SKM-1 (cell line): ENCODE results near the gene MRPS31.
"Not testable (repeated sequence)": the region's sequence is repeated elsewhere in the genome, so short reads cannot be mapped to it uniquely, and the experiment has no call there.

Source experiments
- DNase-seq: peaks from one replicate; lab custom pipeline; 2025; ENCODE audit not compliant: unreplicated experiment; lab: John Stamatoyannopoulos, UW

MRPS31 gene

GRCh38 chr13:40789275-40790153, 18.5 kb upstream of the MRPS31 start, which contains the start of gene SLC25A15:
Gene SLC25A15, plus strand, starts transcription at chr13:40789611. Its CDS starts 3,616 bp downstream, at chr13:40793227.
- DNase-seq: peak; percentile 38

GRCh38 chr13:40788540-40789274, 17.7 kb upstream of the MRPS31 start:
- not testable (repeated sequence) for DNase-seq

- no peak for DNase-seq
Measured at GRCh38 chr13:40787062-40787461, 16.1 kb upstream of the MRPS31 start.

DNA sequence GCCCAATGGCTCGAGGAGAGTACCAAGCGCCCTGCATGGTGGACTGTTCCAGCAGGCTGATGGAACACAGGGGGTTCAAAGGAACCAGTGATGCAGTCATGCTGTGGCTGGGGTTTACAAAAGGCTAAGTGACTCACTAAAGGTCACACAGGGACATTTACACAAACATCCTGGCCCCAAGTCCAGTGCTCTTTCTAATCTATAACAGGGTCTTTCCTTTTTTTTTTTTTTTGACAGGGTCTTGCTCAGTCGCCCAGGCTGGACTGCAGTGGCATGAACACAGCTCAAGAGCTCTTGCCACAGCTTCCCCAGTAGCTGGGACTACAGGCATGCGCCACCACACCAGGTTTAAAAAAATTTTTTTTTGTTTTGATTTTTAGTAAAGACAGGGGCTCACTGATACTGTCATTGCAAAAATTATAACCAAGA, 15.6 kb upstream of the MRPS31 start:
- no peak for DNase-seq

DNA sequence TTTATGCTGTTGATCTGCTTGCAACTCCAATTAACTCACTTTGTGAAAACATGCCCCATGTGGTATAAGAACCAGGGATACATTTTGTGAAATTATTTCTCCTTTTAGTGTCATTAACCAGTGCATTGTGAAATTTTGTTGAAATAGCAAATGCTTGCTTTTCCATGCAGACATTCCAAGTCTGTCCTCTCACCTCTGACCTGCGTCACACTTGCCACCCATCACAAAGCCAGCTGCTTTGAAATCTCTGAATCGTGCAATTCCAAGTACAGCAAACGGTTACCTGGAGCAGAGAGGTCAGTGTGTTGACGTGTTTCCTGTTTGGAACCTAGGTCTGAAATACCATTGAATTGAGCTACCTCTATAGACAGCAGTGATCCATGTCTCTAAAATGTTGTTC, 13.6 kb upstream of the MRPS31 start:
- DNase-seq: no peak

- DNase-seq: not testable (repeated sequence)
Measured at GRCh38 chr13:40782971-40783370, 12.0 kb upstream of the MRPS31 start.

DNA sequence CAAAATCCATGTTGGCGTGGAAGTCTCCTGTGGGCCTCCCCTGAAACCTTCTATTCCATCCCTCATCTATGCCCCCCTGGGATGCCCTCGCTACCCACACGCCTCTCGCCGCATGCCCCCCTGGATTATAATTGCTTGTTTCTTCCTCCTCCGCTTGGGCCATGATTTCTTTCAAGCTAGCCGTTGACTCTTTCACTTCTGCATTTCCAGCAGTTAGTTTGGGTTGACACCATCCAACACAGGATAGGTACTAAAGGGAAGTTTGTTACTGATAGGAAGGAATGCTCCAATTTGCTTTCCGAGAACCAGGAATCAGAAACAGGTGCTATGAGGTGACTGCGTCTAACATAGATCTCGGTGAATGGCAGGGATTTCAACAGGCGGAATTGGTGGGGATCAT, 10.7 kb upstream of the MRPS31 start:
- DNase-seq: peak; percentile 15

DNA sequence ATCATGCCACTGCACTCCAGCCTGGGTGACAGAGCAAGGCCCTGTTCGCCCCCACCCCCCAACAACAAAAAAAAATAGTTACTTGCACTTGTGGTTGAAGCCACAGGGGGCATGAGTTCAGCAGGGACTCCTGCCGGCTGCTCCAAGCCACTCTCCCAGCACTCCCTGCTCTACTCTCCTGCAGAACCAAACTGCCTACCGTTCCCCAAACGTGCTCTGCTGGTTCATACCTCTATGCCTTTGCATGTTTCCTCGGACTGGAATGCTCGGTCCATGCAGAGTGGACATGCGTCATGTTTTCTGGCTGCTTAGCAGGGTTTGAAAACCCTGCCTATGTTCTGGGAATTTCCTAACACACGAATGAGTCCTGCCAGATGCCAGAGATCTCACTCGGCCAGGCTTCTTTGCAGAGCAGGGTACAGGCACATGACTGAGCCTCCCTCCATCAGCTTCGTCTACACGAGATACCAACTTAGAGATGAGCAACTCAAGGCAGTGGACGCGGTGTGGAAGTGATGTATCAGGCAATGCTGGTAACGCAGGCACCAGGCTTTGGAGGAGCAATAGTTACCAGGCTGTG, 9.9 kb upstream of the MRPS31 start:
- peak; percentile 10 for DNase-seq

- no peak for DNase-seq
Measured at GRCh38 chr13:40779796-40780285, 8.9 kb upstream of the MRPS31 start.

GRCh38 chr13:40779049-40779448, 8.1 kb upstream of the MRPS31 start:
- no peak for DNase-seq

DNA sequence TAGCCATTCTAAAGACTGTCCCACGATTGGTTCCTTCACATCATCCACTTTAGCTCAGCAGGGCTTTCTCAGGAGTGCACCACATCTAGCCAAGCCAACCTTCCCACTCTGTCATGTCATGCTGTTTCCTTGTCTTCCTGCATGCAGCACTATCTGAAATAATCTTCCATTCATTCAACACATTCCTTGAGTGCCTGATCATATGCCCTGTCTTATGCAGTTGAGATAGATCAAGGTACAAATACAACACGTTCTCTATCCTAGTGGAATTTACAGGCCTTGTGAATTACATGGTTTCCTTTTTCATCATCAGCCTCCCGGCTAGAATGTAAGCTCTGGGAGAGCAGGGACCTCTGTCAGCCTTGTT, 6.8 kb upstream of the MRPS31 start:
- no peak for DNase-seq

- DNase-seq: peak; percentile 71
Measured at GRCh38 chr13:40777166-40777808, 6.3 kb upstream of the MRPS31 start.

DNA sequence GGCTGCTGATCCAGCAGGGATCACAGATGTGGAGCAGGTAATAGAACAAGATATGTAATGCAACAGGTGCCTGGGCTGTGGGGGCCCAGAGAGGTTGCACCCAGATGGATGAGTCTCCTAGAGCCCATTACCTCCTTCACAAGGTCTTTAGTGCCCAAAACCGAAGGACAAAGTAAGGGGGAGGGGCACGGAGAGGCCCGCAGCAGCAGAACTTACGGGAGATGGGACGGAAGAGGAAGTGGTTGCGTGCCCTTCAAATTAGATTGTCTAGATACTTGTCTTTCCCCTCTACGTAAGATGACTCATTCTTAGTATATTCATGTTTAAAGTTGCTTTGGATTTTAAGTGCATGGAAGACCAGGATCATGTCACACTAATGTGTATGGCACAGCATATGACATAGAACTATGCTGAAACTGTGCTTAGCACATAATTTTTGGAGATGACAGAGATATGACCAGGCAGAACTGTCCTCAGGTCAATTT, 5.7 kb upstream of the MRPS31 start:
- DNase-seq: peak; percentile 74

DNA sequence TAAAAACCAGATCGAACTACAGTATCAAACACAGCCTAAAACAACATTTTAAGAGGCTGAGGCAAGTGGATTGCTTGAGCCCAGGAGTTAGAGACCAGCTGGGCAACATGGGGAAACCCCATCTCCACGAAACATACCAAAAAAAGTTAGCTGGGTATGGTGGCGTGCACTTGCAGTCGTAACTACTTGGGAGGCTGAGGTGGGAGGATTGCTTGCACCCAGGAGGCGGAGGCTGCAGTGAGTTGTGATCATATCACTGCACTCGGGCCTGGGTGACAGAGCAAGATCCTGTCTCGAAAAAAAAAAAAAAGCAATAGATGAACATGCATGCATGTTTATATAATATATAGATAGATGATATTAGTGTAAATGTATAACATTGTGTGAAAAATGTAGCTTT, 5.2 kb upstream of the MRPS31 start:
- no peak for DNase-seq

- no peak for DNase-seq
Measured at GRCh38 chr13:40774672-40775071, 3.7 kb upstream of the MRPS31 start.

DNA sequence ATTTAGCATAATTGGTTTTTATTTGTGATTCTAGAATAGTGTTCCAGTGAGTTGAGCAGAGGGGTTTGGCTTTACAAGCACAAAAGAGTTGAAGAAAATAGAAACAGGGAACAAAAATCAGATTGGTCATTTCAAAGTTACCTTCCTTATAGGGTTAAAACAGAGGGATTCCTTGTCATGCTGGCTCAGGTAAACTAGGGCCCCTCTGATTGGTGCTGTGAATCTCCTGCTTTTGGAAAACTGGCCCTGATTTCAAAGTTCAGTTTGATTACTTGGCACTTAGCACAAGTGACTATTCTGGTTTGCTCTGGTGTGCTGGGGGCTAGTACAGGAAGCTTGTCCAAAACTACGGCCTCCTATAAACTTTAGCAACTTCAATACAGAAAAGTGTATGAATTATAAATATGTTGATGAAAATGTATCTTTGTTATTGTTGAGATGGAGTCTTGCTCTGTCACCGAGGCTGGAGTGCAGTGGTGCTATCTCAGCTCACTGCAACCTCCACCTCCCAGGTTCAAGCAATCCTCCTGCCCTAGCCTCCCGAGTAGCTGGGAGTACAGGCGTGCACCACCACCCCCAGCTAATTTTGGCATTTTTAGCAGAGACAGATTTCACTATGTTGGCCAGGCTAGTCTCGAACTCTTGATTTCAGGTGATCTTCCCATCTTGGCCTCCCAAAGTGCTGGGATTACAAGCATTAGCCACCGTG, 1.9 kb upstream of the MRPS31 start:
- DNase-seq: no peak

DNA sequence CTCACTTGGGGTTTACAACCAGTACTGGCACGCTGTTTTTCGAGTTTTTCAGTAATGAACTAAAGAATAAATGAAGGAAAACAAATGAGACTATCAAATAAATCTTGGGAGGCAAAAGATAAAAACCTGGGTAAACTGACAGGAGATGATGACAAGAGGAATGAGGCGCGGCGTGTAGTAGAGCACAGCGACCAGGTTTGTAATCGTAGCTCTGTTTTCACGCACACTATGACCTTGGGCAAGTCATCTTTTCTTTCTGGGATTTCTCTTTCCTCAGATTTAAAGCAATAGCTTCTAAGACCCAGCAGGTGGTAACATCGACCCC, 419 bp downstream of the MRPS31 start:
- no peak for DNase-seq

DNA sequence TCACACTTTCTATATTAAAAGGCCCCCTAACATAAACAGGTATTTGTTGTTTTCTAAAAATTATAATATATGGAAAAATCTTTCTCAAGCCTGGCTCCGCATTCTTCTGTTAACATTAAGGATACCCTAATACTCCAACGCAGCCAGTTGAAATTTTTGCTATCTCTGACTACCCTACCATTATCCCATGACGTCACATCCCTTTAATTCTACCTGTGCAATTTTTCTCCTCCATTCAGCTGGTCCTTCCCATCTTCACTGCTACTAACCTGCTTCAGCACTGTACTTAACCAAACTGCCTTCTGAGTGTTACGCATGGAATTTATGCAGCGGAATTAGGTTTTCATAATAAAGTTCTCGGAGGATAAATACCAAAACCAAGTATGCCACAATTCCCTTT, 1.0 kb downstream of the MRPS31 start:
- no peak for DNase-seq

- no peak for DNase-seq
Measured at GRCh38 chr13:40765602-40766001, 5.4 kb downstream of the MRPS31 start.

GRCh38 chr13:40764587-40765403, 6.2 kb downstream of the MRPS31 start:
- no peak for DNase-seq
